HAP-1 (cell line): Measurements from ENCODE around the gene ARGFX.

Experiments used
- DNase-seq, 2 experiments: peaks; one replicate each; pipeline ENCODE4 v3.0.0-alpha.2; 2016 to 2020; ENCODE audit warnings: low spot score in 2 of 2
- H3K27me3 ChIP-seq: fragments of 250-450 bp; sonication (Bioruptor Pico); 2 replicates; pipeline ENCODE4 v1.5.1; 2020; ENCODE audit warnings: low read depth, mild to moderate bottlenecking, moderate library complexity
- H3K36me3 ChIP-seq: fragments of 250-450 bp; sonication (Bioruptor Pico); replicated peaks from 2 replicates; pipeline ENCODE4 v1.5.1; 2020; ENCODE audit warnings: mild to moderate bottlenecking
- H3K4me1 ChIP-seq: fragments of 250-450 bp; sonication (Bioruptor Pico); 2 replicates; pipeline ENCODE4 v1.5.1; 2020; ENCODE audit warnings: mild to moderate bottlenecking
- H3K4me3 ChIP-seq: fragments of 250-450 bp; sonication (Bioruptor Pico); 2 replicates; pipeline ENCODE4 v1.5.1; 2020; ENCODE audit warnings: mild to moderate bottlenecking, moderate library complexity
- H3K9me3 ChIP-seq: fragments of 250-450 bp; sonication (Bioruptor Pico); 2 replicates; pipeline ENCODE4 v1.5.1; 2020; ENCODE audit warnings: mild to moderate bottlenecking, moderate library complexity
- in situ Hi-C: fragments of 300-500 bp; cut with MboI; formaldehyde crosslinking; loops from 3 replicates; pipeline ENCODE4 v1.14.3; 2020; ENCODE audit warnings: low sequenced_read_pairs, inconsistent platforms, mixed read lengths

Gene ARGFX

DNA sequence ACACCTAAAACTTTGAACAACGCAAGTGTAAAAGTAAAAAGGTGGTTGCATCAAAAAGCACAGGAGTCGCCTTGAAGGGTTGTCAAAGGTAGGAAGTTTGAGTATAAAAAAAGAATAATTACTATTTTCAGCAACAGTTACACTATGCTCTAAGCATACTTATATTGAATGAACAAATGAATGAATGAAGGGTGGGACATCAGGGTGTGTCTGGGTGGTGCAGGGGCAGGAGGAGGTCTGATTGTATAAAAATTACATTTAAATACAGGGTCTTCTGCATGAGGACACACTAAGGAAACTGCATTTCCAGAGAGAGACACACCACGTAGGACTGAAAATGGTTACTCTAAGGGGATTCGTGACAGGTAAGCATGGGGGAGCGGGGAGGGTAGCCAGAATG lies at the start of gene ARGFX:
ARGFX (plus strand) TSS at position 301 of the 400 bp plus-strand sequence. CDS start 2,765 bp downstream, outside the sequence.
- H3K9me3 ChIP-seq: no peaks in the 10 kb centered on the region
- H3K36me3 ChIP-seq: no peaks in the 10 kb centered on the region
- in situ Hi-C loops: loop anchor here (25.0 kb wide), 1 partner anchor 695 kb away; no protein-coding TSS in a partner anchor
- H3K4me3 ChIP-seq: no peak within 1 kb of the TSS
- no peak for DNase-seq
- H3K4me1 ChIP-seq: no peaks in the 10 kb centered on the region
- H3K27me3 ChIP-seq: no peaks in the 10 kb centered on the region

DNA sequence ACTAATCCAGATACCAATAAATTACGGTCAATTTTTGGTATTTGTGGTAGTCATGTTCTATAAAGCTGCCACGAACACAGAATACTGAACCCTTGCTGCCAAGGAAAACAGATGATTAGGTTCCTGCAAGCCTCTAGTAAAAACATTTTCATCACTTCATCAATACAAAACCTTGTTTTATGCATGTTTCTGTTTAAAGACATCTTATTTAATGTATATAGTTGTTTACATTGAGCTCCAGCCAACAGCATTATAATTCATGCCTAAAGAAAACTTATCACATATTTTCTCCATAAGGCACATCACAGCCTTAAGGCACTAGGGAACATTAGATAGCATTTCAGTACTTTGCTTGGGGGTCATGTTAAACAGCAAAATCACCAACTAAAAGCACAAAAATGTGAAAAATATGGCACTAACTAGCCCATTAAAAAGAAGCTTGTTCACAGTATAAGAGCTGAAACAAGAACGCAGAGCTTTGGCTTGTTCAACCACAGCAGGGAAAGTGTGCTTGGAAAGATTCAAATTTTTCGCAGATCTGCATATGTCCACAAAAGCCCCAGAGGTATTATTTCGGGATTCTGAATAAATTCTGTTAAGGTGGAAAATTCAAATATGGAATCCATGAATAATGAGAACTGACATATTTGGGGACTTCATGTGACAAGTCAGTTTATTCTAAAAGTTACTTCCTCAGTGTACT lies 49.6 kb upstream of the ARGFX start:
- Histone ChIP-seq H3K4me1 (no peaks in the 10 kb centered on the region), H3K27me3 (no peaks in the 10 kb centered on the region), H3K36me3 (peaks cover 65% of the 10 kb centered on the region), H3K9me3 (no peaks in the 10 kb centered on the region), H3K4me3 (no peak overlapping the region)
- no peak for DNase-seq
- in situ Hi-C loops: no loop called here

DNA sequence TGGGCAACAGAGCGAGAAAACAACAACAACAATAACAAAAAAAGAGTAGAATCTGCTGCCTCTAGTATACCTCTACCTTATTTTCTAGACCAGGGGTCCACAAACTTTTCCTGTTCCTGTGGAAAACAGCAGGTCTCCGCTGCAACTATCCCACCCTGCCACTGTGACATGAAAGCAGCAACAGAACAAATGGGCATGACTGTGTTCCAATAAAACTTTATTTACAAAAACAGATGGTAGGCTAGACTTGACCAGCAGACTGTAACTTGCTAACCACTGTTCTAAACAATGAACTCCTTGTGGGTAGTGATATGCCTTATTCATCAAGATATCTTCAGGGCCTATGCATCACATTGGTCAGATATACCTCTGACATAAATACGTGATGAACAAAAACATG lies 47.2 kb upstream of the ARGFX start:
- Histone ChIP-seq H3K4me3 (no peak overlapping the region), H3K36me3 (peaks cover 77% of the 10 kb centered on the region), H3K4me1 (no peaks in the 10 kb centered on the region), H3K9me3 (no peaks in the 10 kb centered on the region), H3K27me3 (no peaks in the 10 kb centered on the region)
- in situ Hi-C loops: no loop called here
- DNase-seq: no peak

DNA sequence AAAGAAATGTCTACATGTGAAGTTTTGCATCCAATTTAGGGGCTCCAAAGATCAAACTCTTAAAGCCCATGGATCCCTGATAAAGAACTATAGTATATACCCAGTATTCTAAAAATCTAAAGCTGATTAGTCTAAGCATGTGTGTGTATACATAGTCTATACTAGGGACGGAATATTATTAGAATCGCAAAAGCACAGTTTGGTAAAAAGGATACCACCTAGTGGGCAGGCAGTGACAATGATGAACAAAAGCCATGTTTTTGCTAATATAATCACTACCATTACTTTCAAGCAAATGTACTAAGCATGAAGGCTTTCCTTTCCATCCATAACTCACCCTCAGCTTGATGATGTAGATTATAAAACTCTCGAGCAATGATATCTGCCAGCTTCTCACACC lies 38.4 kb upstream of the ARGFX start:
- no peak for DNase-seq
- Histone ChIP-seq H3K4me3 (no peak overlapping the region), H3K36me3 (peaks cover 81% of the 10 kb centered on the region), H3K9me3 (no peaks in the 10 kb centered on the region), H3K4me1 (no peaks in the 10 kb centered on the region), H3K27me3 (no peaks in the 10 kb centered on the region)
- in situ Hi-C loops: no loop called here

DNA sequence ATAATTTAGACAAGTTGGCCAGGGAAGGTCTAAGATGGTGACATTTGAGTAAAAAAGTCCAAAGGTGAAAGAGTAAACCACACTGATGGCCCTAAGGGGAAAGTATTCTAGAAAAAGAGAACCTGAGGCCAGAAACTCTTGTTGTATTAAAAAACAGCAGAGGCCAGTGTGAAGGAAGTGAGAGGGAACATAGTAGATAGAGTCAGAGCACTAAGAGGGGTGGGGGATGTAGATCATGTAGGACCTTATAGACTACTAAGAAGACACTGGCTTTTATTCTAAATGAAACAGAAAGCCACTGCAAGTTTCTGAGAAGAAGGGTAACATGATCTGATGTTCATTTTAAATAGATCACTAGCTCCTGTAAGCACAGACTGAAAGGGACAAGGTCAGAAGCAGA lies 36.5 kb upstream of the ARGFX start:
- no peaks in the 10 kb centered on the region for H3K27me3 ChIP-seq
- no peak overlapping the region for H3K4me3 ChIP-seq
- no peaks in the 10 kb centered on the region for H3K9me3 ChIP-seq
- H3K36me3 ChIP-seq: peaks cover 78% of the 10 kb centered on the region
- no peak for DNase-seq
- in situ Hi-C loops: no loop called here
- H3K4me1 ChIP-seq: no peaks in the 10 kb centered on the region

DNA sequence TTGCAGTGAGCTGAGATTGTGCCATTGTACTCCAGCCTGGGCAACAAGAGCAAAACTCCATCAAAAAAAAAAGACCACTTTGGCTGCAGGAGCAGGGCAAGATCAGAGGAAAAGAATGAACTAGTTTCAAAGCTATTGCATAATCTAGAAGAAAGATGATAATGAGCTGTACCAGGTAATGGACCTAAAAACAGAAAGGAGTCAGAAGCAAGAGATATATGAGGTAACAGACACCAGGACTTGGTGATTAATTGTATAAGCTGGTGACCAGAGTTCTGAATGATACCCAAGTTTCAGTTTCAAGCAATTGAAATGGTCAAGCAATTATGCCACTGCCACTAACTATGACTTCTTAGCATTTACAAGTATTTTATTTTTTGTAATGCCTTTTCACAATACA lies 24.8 kb upstream of the ARGFX start:
- peaks cover 49% of the 10 kb centered on the region for H3K36me3 ChIP-seq
- in situ Hi-C loops: no loop called here

DNA sequence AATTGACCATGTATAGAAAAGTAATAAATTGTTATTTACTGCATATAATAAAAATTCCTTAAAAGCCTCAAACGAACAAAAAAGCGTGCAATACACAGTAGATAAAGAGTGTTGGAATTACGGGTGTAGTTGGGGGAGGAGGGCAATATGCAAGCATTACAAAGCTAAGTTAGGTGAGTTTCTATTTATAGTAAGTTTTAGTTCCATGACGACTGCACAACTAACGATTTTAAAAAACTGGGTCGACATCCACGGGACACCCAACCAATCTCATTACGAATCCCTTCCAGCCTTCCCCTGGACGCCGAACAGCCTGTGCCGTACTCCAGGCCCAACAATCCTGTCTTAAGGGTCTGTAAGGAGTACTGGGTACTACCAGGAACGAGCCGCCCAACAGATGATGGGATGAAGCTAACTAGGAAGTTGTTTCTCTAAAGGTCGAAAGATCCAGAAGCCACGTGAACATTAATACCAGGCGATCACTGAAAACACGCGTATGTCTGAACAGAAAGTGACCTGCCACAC lies 22.6 kb upstream of the ARGFX start:
- in situ Hi-C loops: no loop called here
- H3K9me3 ChIP-seq: no peaks in the 10 kb centered on the region

More for the DNA sequence above, 24.8 kb upstream of the ARGFX start:
- no peaks in the 10 kb centered on the region for H3K27me3 ChIP-seq
- H3K4me1 ChIP-seq: peaks cover 6% of the 10 kb centered on the region; the same call in 1 of the 2 replicates
- H3K4me3 ChIP-seq: no peak overlapping the region
- no peaks in the 10 kb centered on the region for H3K9me3 ChIP-seq
- DNase-seq: no peak

DNA sequence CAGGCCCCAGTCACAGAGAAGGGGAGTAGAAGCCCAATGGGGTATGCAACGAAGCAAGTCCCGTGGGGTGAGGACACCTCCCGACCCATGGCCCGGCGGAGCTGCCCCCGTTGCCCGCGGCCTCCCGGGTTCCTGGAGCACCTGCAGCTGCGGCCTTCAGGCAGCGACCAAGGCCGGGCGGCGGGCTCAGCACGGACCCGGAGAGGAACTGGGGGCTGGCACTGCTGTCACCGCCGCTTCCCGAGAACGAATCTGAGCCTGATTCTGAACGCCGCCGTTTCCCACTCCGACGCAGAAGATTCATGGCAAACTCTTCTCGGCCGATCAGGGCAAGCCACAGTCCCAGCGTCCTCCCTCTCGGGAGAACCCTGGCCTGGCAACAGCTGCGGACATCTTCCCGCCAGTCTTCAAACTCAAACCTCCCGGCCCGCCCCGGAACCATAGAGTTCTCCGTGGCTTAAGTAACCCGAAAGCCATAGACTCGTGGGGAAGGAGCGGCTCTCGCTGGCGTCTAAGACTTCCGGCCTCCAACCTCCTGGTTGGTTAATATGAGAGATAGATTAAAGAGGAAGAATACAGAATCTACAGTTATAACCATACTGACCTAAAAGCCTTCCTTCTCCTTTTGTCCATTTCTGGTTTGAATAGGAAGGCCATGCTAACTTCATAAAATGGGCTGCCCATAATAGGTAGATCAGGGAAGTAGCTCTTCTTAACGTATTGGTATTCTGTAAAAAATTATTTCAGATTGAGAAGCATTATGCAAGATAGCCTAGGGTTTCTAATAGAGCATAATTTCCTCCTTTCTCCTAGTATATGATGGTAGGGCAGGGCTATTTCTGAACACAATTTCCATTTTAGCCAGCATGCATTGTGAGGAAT lies 21.9 kb upstream of the ARGFX start, which contains the start of gene POLQ:
POLQ (minus strand) TSS at position 415 of the 882 bp plus-strand sequence; CDS start at position 304, 111 bp downstream.
- peak within 1 kb of the TSS; percentile 78 for H3K4me3 ChIP-seq
- H3K36me3 ChIP-seq: peaks cover 28% of the 10 kb centered on the region
- DNase-seq: peak; percentile 86 to 93
- H3K27me3 ChIP-seq: no peaks in the 10 kb centered on the region
- peaks cover 6% of the 10 kb centered on the region for H3K4me1 ChIP-seq
- in situ Hi-C loops: no loop called here
- no peaks in the 10 kb centered on the region for H3K9me3 ChIP-seq

More for the DNA sequence above, 22.6 kb upstream of the ARGFX start:
- H3K27me3 ChIP-seq: no peaks in the 10 kb centered on the region
- H3K36me3 ChIP-seq: peaks cover 33% of the 10 kb centered on the region
- DNase-seq: peak in 1 of 2 experiments; percentile 21
- H3K4me3 ChIP-seq: peak overlapping the region; percentile 78
- H3K4me1 ChIP-seq: peaks cover 6% of the 10 kb centered on the region; the same call in 1 of the 2 replicates

DNA sequence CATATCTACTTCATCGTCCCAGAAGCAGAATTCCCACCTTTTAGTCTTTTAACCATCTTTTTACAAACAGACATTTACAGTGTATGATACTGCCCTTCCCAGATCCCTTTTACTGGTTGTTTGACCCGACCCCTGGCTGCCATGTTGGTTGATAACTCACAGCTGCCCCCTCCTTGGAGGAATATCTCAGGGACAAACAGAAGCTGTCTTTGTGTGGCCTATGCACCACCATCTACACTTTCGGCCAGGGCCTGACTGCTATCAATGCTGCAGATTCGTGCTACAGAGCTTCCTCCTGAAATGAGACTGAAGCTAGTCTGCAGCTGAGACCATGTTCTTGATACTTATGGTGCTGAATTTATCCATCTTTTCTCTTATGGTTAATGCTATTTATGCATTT lies 15.4 kb upstream of the ARGFX start:
- Histone ChIP-seq H3K4me3 (no peak overlapping the region), H3K27me3 (no peaks in the 10 kb centered on the region), H3K36me3 (no peaks in the 10 kb centered on the region), H3K9me3 (no peaks in the 10 kb centered on the region; the same call in 1 of the 2 replicates), H3K4me1 (no peaks in the 10 kb centered on the region; the same call in 1 of the 2 replicates)
- no peak for DNase-seq
- in situ Hi-C loops: loop anchor here (25.0 kb wide), 1 partner anchor 710 kb away; no protein-coding TSS in a partner anchor

DNA sequence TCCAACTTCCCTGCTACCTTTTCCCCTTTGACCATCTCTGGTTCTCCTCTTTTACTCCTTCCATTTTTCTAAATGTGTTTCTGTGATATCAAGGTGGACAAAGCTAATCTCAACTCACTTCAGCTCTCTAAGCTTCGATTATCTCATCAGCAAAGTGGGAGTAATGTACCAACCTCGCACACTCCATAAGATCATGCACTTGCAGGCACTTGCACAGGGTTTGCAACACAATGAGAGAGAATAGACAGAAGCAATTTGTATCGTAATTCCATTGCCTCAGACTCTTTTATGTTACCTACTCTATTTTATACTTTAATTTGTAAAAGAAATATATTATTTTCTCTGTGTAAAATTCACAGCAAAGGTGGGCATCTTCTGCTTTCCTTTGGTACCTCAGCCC lies 15.0 kb upstream of the ARGFX start:
- no peaks in the 10 kb centered on the region for H3K27me3 ChIP-seq
- in situ Hi-C loops: loop anchor here (25.0 kb wide), 1 partner anchor 710 kb away; no protein-coding TSS in a partner anchor
- no peaks in the 10 kb centered on the region; the same call in 1 of the 2 replicates for H3K9me3 ChIP-seq
- H3K4me1 ChIP-seq: no peaks in the 10 kb centered on the region; the same call in 1 of the 2 replicates
- no peak for DNase-seq
- no peaks in the 10 kb centered on the region for H3K36me3 ChIP-seq
- H3K4me3 ChIP-seq: no peak overlapping the region

DNA sequence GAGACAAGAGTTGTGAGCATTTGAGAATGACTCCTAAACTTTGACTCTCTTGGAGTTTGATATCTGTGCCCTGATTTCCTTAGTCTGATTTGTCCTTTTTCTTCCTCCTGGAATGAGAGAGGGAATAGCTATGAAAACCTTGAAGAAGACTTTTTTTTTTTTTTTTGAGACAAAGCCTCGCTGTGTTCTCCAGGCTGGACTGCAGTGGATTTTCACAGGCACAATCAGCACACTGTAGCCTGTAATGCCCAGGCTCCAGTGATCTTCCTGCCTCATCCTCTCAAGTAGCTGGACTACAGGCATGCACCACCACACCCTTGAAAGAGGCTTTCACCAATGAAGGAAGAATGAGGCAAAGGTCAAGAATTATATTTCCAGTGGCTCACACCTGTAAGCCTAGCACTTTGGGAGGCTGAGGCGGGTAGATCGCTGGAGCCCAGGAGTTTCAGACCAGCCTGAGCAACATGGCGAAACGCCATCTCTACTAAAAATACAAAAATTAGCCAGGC lies 10.3 kb upstream of the ARGFX start:
- no peaks in the 10 kb centered on the region for H3K27me3 ChIP-seq
- no peak overlapping the region for H3K4me3 ChIP-seq
- in situ Hi-C loops: loop anchor here (25.0 kb wide), 1 partner anchor 705 kb away; no protein-coding TSS in a partner anchor
- no peak for DNase-seq
- no peaks in the 10 kb centered on the region; the same call in 1 of the 2 replicates for H3K9me3 ChIP-seq
- no peaks in the 10 kb centered on the region for H3K4me1 ChIP-seq
- H3K36me3 ChIP-seq: no peaks in the 10 kb centered on the region

DNA sequence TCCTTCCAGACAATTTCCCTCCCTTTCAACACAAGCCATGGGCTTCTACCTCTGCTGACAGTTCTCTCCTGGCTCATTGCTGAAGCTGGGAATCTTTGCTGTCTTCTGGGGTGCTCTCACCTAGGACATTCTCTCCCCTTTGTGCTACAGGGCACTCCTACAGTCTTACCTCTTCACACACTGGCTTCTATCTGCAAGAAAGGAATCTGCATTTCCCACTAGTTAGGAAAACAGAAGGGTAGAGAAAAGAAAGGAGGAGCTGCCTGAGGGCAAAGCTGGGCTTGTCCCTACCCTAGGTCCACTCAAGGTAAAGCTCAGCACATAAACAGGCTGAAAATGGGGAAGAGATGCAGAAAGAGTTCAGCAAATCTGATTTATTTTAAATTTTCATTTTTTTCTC lies 5.6 kb upstream of the ARGFX start:
- in situ Hi-C loops: loop anchor here (25.0 kb wide), 1 partner anchor 700 kb away; no protein-coding TSS in a partner anchor
- DNase-seq: no peak

DNA sequence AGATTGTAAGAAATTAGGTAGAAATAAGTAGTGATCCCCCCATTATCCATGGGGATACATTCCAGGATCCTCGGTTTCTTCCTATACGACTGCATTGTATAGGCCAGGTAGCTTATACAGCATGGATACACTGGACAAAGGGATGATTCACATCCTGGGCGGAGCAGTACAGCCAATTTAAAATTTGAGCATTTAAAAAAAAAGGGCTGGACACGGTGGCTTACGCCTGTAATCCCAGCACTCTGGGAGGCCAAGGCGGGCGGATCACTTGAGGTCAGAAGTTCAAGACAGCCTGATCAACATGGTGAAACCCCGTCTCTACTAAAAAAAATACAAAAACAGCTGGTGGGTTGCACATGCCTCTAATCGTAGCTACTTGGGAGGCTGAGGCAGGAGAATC lies 976 bp upstream of the ARGFX start:
- Histone ChIP-seq H3K4me1 (no peaks in the 10 kb centered on the region), H3K4me3 (no peak overlapping the region), H3K9me3 (no peaks in the 10 kb centered on the region), H3K36me3 (no peaks in the 10 kb centered on the region), H3K27me3 (no peaks in the 10 kb centered on the region)
- no peak for DNase-seq
- in situ Hi-C loops: loop anchor here (25.0 kb wide), 1 partner anchor 696 kb away; no protein-coding TSS in a partner anchor

More for the DNA sequence above, 5.6 kb upstream of the ARGFX start:
- no peaks in the 10 kb centered on the region for H3K4me1 ChIP-seq
- H3K9me3 ChIP-seq: no peaks in the 10 kb centered on the region
- H3K27me3 ChIP-seq: no peaks in the 10 kb centered on the region
- no peak overlapping the region for H3K4me3 ChIP-seq
- no peaks in the 10 kb centered on the region for H3K36me3 ChIP-seq
